Activated CD8-positive, alpha-beta memory T cell treated with anti-CD3 and anti-CD28 coated beads, Interleukin-2, amount 50 U/mL, for 24 hours (primary cell): ENCODE data around the gene PGM2L1.
A peak's percentile ranks its signal among the peaks of the same experiment; 100 is the strongest.
"Not testable (repeated sequence)": the region's sequence is repeated elsewhere in the genome, so short reads cannot be mapped to it uniquely, and the experiment has no call there.

Experiments
- DNase-seq: peaks from one replicate; pipeline ENCODE4 v3.0.0-alpha.2; 2020; ENCODE audit errors: extremely low read depth

The PGM2L1 gene

DNA sequence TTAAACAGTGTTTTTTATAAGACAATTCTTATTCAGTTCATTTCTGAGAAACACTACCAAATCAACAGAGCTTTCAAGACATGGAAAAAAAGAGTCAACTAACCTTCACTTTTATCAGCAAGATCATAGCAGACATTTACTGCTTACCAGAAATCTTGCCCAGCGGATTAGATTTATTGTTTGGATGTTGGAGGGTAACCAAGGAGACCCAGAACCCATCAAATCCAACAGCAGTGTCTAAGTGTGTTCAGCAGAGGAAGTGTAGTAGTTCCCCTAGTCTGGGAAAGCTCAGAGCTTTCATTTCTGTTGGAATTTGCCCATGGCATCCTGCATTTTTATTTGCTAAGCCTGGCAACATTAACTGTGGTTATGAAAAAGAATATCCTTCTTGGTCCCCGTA lies 2.4 kb upstream of the PGM2L1 start:
- DNase-seq: no peak

GRCh38 chr11:74397501-74398243 lies 561 bp downstream of the PGM2L1 start:
- no peak for DNase-seq

GRCh38 chr11:74392256-74392655 lies 6.0 kb downstream of the PGM2L1 start:
- no peak for DNase-seq

DNA sequence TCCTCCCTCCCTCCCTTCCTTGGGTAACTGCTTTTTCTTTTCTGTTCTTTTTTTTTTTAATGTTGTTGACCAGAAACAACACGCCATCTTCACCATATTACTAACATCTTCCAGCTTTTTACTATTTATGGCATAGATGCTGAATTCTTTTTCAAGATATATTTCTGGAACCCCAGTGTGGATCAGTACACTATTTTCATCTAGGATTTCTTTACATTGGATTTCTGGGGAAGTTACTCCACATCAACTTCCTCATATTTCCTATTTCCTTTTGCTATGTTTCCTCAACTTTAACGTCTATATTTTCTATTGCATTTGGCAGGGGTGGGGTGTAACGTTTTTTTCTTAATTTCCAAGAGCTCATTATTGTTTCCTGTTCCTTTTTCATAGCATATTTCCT lies 7.0 kb downstream of the PGM2L1 start:
- no peak for DNase-seq

GRCh38 chr11:74390697-74391096 lies 7.5 kb downstream of the PGM2L1 start:
- no peak for DNase-seq

DNA sequence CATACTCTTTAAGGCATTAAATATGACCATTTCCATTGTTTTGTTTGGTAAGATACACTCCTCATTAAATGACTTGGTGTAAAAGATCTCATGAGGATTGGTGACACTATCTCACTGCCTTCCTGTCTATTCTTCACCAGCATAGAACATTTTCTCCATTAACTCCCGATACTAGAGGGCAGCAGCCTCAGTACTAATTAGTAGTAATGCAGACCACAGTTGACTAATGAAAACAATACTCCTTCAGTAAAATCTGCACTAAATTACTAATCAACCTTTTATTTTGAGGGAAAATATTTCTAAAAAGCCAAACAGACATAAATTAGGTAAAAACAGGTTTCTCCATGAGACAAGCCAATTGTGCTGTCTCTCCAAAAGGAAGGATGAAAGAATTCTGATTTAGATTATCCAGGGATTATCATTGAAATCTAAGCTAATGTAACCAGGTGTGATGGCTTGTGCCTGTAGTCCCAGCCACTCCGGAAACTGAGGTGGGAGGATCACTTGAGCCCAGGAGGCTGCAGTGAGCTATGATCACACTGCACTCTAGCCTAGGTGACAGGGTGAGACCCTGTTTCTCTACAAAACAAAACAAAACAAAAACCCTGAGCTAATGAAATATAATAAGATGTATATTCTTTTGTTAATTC lies 9.4 kb downstream of the PGM2L1 start:
- DNase-seq: peak; percentile 47

DNA sequence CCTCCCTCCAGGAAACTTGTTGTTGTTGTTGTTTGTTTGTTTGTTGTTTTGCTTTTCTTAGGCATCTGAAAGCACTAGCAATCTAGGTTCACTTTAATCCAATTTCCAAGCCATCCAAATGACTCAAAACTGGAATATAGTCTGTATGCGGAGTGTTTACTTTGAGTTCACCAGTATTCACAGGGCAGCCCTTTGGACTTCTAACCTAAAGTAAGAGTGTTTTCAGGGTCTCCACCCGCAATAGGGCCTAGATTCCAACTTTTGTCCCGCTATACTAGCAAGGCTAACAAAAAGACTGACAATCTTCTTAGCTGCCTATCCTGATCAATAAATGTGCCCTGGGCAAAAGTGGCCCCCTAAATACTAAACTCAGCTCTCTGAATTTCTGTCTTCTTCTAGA lies 13.6 kb downstream of the PGM2L1 start:
- DNase-seq: no peak

- DNase-seq: no peak
These were observed 17.3 kb downstream of the PGM2L1 start for GRCh38 chr11:74380746-74381439.

DNA sequence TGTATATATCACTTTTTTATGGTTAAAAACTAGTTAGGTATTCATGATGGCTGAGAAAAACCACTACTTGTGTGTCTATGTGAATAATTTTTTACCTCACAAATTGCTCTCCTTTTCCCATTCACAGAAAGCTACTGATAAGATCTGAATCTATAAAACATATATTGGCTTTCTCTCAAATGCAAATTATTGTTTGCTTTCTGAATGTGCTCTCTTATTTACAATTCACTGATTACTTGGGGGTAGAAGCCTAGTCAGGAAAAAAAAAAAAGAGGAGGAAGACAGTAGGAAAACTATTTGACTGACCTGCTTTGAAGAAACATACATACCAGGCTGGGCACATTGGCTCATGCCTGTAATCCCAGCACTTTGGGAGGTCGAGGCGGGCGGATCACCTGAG lies 20.5 kb downstream of the PGM2L1 start:
- no peak for DNase-seq

DNA sequence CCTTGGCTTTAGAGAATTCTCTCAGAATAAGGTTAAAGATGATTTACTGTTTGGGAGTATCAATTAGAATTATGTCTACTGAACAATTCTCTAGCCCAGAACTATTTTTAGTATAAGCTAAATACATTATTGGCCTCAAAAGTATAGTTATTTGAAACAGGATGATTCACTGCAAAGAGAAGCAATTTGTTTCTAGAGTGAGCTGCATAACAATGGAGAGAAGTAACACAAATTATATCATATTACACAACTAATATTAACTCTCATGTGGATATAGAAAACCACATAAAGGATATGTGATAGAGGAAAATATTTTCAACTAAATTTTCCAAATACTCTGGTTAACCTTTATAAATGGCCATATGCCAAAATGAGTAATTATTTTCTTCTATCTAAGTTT lies 24.9 kb downstream of the PGM2L1 start:
- DNase-seq: no peak

DNA sequence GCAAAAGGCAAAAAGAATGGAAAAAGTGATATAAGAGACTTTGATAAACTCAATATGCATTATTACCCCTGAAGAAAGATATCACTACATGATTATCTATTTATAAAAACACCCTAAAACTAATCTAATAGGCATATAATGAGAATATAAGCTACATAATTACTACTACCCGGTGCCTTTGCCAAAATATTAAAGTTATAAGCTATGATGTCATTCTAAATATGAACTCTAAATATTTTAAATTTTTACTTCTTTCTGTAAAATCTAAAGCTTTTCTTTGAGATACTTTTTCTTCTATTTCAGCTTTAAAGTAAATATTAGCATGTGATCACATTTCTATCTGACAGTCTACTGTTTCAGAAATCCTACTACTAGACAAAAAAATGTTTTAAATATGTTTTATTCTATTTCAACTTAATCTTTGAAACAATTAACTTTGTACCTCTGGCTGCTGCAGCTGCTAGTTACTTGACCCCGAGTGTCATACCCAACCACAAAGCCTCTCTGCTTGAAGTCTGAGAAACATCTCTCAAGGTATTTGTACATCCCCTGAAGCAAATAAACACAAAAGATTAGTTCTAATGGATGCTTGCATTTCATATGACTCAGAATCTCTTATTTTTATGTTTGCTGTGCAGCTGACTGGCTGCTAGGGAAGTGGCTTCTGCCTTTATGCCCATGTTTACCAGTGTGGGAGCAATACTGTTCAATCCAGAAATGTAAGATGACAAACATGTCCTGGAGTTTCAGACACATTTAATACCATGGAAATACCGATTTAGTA lies 26.8 kb downstream of the PGM2L1 start:
- DNase-seq: no peak

DNA sequence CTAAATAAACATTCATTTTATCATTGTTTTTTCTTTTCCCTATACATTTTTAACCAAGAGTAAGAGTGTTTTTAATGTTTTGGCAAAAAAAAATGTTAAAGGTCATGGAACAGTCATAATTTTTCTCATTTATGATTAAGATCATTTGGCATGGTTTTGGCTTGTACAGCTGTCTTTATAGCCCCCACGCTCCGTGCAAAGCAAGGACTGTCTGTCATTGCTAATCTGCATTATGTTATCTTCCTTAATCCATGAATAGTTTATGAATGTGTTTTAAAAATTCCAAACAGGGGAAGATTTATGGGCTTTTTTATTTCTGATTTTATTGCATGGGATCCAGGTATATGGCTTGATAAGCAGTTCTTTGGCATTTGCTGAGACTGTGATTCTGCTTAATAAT lies 28.1 kb downstream of the PGM2L1 start:
- no peak for DNase-seq

DNA sequence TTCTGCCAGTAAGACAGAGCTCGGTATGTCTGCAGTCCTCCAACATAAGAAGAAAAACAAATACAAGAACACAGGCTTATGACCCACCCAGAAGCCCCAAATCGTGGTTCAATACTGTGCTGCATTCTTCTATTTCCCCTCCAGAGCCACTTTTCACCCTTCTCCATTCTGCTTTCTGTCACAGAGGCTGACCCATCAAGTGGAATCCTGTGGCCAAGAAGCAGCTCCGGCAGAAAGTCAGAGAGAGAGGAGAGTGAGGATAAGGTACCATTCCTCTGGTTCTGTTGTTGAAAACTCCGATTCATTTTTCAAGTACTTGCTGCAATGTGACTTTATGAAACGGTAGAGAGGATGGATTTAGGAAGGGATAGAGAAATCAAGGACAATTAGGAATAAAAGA lies 30.4 kb downstream of the PGM2L1 start:
- DNase-seq: no peak

DNA sequence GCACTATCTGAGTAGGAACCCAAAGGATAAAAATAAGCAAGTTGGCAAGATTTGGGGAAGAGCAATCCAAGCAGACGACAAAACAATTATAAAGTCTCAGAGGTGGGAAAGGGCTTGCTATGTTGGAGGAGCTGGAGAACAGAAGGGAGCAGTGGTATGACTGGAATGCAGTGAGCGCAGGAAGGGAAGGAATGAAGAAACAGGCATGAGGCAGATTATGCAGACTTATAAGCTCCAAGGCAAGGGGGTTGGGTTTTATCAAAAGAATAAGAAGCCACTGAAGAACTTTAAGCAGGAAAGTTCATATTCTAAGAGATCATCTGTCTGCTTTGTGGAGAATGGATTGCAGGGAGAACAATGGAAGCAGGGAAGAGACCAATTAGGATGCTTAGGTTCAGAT lies 31.7 kb downstream of the PGM2L1 start:
- DNase-seq: no peak

DNA sequence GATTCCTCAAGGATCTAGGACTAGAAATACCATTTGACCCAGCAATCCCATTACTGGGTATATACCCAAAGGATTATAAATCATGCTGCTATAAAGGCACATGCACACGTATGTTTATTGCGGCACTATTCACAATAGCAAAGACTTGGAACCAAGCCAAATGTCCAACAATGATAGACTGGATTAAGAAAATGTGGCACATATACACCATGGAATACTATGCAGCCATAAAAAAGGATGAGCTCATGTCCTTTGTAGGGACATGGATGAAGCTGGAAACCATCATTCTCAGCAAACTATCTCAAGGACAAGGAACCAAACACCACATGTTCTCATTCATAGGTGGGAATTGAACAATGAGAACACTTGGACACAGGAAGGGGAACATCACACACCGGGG lies 32.4 kb downstream of the PGM2L1 start:
- not testable (repeated sequence) for DNase-seq

- DNase-seq: no peak
These were observed 40.8 kb downstream of the PGM2L1 start for GRCh38 chr11:74357449-74357848.

- no peak for DNase-seq
These were observed 42.6 kb downstream of the PGM2L1 start for GRCh38 chr11:74355626-74356025.

GRCh38 chr11:74354036-74354435 lies 44.2 kb downstream of the PGM2L1 start:
- no peak for DNase-seq

DNA sequence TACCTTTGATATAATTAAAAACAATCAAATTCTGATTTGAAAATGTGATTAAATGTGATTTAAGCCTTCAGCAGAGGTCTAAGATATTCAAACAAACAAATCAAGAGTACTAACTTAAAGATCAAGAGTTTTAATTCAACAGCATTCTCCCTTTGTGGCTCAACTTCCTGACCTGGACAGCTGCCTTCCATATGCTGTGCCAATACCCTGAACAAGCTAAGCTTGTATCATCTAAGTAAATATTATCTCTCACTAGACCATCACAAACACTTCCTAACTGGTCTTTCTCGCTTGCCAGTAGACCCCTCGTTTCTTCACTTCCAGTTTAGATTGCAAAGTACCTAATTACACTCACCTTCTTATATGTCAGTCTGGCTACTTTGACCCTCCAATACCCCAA lies 50.9 kb downstream of the PGM2L1 start:
- DNase-seq: no peak

DNA sequence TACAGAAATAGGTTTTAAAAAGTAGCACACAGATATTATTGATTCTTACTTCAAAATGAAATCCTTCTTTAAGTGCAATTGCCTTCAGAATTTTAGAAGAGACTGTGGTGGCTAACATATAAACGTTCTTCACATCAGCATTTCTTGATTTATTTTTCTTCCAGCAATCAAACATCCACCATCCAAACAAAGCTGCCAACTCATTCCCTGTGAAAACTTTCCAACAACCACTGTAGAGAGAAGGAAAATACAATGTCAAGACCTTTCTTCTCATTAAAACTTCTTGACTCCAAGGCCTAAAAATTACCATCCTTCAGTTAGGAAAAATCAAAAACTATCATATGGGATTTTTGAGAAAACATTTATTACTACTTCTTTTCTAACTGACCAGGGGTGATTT lies 52.8 kb downstream of the PGM2L1 start:
- no peak for DNase-seq

- DNase-seq: no peak
These were observed 56.3 kb downstream of the PGM2L1 start for GRCh38 chr11:74341921-74342320.

DNA sequence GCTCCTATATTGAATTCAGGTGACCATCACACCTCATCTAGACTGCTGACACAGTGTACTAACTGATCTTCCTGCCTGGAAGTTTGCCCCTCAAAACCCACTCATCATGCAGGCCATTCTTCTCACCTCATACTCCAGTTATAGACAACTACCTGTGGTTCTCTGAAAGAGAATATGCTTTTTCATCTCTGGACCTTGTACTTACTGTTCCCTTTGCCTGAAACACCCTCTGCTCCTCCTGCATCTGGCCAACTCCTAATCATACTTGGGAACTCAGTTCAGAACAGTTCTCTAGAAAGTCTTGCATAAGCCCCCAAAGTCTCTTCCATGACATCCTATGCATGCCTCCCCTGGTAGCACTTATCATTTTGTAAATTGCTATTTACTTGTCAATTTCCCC lies 58.6 kb downstream of the PGM2L1 start:
- no peak for DNase-seq
